Activated effector memory CD4-positive, alpha-beta T cell treated with Interleukin-2 at 50 U/mL for 16 hours (primary cell): ENCODE measurements around the gene SEL1L2.

ENCODE experiments used
- DNase-seq: peaks from one replicate; pipeline ENCODE4 v3.0.0-alpha.2; 2020

The SEL1L2 gene

DNA sequence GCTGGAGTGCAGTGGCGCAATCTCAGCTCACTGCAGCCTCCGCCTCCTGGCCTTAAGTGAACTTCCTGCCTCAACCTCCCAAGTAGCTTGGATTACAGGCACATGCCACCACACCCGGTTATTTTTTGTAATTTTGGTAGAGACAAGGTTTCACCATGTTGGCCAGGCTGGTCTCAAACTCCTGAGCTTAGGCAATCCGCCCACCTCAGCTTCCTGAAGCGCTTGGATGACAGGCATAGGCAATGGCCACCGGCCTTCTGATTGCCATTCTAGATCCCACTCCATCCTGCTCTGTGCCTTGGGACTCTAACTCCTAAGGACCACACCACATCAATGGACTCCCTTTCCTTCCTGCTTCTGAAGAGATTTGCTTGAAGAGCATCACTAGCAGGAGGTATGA, 60.6 kb downstream of the SEL1L2 start:
- DNase-seq, result no peak

DNA sequence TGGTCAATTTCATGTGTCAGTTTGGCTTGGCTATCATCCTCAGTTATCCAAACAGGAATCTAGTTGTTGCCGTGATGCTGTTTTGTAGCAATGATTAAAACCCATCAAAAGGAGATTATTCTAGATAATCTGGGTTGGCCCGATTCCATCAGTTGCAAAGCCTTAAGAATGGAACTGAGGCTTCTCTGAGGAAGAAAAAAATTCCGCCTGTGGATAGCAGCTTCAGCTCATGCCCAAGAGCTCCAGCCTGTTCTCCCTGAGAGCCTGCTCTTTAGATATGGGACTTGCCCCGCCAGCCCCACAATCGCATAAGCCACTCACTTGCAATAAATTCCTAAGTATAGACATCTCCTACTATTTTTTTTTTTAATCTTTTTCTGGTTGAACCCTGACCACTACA, 61.5 kb downstream of the SEL1L2 start:
- DNase-seq, result no peak

DNA sequence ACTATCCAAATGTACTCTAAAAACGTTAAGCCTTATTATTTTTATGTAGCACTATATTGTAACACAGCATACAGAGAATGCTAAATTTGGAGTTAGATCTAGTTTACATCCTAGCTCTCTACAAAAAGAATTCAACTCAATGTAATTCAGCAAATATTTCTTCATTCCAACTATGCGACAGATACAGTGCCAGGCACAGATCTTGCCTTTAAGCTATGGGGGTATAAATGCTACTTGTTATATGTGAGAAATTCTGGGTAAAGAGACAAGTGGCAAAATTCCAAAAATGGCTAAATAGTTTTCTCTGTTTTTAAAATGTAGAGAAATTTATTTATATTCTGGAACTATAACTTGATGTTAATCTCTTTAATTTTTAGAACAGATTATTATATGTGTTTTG, 63.2 kb downstream of the SEL1L2 start:
- no peak for DNase-seq

DNA sequence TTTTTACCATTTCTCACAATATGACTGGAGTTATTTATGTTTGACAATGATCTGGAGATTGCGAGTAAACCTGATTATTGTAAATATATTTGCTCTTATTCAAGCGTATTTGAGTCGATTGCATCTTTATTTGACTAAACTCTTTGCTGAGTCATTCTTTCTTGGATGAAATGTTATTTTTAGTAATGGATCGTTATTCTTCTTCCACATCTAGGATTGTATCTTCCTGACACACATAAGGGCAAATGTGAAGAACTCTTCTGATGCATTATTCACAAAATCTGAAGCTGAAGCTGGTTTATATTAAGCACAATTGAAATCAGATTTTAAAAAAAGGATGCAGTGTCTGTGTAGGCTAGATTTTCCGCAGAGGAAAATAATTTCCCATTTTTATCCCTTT, 68.2 kb downstream of the SEL1L2 start:
- no peak for DNase-seq

DNA sequence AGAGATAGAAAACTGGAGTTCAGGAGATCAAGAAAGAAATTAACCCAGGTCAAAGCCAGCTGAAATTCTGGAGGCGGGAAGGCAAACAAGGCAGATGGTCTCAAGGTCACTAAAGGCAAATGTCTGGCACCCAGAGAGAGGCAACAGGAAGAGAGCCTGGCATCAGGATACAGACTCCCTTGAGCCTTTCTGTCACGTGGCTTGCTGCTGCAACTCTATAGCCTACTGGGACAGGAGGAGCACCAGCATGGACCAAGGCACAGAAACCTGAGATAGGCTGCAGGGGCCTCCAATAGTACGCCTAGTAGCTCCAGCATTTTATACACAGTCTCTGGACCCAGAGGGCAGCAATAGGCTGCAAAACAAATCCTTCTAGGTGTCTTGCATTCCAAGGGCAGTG, 75.1 kb downstream of the SEL1L2 start:
- no peak for DNase-seq

DNA sequence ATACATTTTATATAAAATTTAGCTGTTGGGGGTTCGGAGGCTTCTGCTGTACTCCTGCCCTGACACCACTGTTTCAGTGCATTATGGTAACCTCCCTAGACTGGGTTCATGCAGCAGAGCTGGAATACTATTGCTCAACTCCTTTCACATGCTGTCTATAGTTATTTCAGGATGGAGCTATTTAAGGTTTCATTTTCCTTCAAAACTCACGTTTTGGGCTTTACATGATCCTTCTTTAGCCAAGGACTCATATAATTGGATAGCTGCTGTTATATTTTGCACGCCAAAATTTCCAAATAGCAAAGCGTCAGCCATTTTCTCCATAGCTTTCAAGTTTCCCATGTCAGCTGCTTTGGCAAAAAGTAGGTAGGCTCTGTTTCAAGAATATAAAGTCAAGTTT, 76.8 kb downstream of the SEL1L2 start:
- DNase-seq, result no peak

DNA sequence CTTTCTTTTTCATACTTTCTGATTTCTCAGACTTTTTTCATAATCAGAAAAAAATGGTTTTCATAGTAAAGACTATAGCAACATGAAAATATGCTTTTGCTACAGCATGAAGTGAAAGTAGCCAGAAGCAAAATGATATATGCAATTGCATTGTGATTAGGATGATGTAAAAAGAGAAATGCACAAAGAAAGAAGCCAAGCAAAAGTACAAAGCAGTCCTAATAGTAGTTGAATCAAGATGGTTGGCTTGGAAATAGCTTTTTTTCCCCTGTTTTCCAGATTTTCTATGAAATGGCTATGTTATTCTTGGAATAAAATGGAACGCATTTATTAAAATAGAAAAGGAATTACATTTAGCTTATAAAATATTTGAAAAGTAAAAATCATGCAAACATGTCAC, 77.3 kb downstream of the SEL1L2 start:
- no peak for DNase-seq

DNA sequence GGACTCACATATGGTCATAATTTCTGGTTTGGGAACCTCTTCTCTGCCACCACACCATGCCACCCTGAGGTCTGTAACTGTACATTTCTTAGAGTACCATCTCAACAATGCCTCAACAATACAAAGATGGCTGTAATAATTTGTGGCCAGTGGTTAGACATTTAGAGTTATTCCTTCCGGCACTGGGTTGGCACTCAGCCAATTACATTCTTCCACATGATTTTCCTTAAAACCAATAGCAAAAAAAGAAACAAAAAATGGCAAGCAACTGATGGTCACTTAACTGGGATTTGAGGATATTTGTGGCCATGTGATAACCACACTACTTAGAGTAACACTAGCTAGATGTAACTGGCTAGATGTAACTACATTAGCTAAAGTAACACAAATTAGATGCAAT, 79.9 kb downstream of the SEL1L2 start:
- DNase-seq, result no peak

DNA sequence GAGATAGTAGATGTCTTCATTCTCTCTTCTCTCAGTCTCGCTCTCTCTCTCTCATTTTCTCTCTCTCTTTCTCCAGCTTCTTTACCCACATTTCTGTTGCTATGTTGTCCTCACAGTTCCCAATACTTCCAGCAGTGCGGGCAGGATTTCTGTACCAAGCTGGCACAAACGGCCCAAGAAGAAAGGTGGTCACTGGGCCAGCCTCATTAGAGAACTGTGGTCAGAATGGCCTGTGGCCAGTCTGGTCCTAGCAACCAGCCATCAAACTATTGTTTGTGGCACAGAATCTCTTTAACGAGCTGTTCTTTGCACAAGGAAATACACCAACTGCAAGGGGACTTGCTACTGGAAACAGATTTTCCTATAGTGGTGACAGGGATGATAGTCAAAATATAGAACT, 81.3 kb downstream of the SEL1L2 start:
- DNase-seq, result no peak

DNA sequence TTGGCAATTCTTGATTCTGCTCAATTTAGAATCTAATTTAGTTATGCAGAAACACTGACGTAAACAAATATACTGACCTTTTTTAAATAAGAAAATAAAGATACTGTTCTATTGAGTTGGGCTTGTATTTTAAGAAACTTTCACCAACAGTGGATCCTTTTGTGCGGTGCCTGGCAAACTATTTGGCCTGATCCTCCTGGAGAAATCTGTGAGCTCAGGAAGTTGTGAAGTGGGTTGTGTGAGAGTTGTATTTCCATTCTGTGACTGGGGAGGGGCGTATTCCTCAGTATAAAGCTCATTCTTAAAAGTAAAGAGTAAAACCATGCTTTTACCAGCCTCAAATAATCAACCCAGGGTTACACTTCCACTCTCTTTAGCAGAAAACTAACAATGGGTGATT, 85.6 kb downstream of the SEL1L2 start:
- DNase-seq, result no peak

DNA sequence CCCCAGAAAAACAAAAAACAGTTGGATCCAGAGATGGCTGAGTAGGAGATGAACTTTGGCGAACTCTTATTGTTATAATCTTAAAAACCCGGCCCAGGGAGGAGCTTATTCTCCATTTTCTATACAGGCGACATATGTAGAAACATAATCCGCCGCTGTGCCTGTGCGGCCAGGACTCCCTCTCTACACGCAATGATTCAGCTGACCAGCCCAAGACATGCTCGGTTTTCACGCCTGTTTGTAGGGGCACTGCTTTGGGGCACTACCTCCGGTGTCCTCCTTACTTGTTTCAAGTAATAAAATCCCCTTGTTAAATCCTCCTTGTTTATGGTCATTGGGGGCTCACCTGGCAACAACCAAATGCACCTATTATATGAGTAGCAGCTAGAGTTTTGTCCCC, 89.9 kb downstream of the SEL1L2 start:
- no peak for DNase-seq

DNA sequence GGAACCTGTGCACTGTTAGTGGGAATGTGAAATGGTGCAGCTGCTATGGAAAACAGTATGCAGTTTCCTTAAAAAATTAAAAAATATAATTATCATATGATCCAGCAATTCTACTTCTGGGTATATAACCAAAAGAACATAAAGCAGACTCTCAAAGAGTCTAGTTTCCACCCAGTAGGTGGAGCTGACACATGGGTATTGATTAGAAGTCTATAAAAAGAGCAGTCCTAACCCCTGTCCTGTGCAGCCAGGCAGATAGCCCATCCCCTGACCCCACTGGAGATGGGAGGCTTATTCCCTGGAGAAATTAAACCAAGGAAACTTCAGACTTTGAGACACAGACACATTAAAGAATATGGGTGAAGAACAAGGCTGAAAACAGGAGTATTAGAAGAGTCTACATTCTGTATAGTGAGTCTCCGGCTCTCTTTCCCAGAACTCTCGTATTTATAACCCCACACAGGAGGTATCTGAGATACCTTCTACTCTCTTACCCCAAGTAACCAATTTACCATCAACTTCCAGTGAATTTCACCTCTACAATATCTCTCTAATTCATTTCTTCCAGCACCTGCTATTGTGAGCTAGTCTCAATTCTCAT, 92.3 kb downstream of the SEL1L2 start:
- no peak for DNase-seq

DNA sequence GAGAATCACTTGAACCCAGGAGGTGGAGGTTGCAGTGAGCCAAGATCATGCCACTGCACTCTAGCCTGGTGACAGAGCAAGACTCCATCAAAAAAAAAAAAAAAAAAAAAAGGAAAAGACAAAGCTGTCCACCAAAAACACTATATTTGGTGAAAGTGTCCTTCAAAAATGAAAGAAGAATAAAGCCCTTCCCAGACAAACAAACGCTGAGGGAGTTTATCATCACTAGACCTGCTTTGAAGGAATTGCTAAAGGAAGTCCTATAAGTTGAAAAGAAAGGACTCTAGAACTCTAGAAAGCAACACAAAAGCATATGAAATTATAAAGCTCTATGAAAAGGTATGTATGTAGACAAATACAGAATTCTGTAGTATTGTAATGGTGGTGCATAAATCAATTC, 98.8 kb downstream of the SEL1L2 start:
- DNase-seq, result no peak

DNA sequence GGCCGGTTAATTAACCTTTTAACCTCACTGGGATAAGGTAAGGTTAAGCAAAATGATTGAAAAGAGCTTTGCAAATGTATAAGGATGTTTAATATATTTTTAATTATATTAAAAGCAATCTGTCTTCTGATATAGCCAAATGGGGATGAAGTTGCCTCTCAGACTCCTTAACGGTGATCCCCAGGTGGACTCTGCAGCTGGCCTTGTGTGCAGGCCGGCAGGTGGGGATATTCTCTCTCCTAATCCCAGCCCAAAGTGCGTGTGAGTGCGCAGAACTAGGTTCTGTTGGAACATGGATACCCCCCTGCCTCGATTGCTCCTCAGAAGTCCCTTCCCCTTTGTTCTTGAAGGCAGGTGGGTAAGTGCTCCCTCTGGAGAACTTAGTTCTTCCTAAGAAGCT, 105.6 kb downstream of the SEL1L2 start:
- no peak for DNase-seq

DNA sequence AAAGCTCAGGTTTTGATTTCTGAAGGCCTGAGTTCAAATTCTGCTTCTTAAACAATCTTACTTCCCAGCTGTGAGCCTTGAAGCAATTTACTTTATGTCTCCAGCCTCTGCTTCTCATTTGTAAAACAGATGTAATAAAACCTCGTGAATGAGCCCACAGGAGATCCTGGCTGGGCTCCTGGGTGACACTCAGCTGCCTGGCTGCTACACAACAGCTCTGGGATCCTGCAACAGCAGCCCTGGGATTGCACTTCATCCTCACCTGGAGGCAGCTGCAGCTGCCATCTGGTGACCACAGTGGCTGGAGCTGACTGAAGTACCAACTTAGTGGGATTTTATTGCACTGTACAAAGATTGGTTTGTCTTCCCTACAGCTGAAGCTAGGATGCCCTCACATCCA, 107.0 kb downstream of the SEL1L2 start:
- no peak for DNase-seq

DNA sequence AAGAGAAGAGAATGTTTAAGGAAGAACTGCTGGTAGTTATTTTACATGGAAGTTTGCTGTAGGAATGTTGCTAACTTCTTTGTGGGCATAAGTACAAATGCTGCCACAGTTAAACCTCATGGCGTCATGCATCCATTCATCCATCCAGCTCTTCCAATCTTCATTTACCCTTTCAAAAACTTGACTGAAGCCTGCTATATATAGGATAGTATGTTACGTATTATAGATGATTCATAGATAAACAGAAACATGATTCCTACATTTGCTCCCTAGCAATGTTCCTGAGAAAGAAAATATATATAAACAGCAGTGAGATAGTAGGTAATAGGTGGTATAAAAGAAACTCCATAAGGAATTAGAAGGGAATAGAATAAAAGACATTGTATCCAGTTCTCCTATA, 111.8 kb downstream of the SEL1L2 start:
- no peak for DNase-seq

DNA sequence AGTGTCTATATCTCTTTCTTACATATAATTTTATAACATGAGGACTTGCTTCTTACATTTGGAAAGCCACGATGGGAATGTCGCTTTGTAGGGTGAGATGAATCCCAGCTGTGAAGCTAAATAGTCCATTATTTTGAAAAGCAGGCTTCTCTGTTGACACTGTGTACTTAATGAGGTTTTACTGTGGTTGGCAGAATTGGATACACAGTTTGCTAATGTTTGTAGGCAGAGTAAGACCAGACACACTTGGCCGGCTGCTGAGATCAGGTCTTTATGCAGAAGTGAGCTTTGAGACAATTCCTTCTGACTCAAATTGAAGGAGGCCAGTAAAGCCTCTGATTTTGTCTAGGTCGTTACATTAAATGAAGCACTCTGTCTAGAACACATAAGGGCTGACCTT, 112.6 kb downstream of the SEL1L2 start:
- DNase-seq, result no peak

DNA sequence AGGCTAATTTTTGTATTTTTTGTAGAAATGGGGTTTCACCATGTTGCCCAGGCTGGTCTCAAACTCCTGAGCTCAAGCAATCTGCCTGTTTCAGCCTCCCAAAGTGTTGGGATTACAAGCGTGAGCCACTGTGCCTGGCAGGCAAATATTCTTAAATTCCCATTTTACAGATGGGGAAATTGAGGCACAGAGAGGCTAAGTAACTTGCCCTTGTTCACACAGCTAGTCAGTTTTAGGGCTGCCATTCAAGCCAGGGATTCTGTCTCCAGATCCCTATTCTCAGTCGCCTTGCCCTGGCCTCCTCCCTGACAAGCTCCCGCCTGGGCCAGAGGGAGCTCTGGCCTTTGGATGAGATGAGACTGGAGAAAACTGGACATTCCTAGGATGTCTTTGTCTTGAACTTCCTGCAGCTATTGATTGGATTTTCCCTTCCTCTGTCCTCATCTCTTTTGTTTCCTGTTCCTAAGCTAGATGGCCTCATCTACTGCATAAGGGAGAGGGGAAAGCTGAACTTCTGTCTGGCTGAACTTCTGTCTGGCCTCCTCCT, 115.1 kb downstream of the SEL1L2 start:
- no peak for DNase-seq

DNA sequence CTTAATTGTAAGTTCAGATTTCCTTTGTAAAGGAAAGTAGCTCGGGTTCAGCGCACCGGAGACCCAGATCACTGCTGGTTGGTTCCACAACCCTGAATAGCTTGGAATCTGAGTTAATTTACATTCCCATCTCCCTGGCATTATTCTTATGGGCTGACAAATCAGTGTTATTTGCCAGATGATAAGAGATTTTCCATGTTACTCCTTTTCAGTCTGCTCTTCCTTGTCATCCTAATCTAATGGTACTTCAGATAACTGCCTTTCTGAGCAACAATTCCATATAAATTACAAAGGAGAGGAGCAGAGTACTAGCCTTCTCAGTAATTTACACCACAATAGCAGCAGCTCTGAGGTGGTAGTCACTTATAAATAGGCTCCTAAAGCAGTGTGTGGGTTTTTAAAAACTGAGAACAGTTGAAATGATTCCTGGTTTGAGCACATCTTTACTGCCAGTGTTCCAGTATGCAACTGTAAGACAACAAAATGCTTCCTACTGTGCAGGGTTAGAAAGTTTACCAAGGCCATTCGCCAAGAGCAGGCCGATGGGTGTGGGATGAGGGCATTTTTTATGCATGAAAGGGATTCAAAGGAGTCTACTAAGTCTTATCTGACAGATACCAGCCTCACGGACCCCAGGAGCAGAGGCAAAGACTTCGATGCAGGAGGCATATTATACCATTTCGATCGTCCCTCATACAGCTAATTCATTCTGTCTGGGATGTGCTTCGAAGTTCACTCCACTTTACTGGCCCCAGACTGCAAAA, 115.8 kb downstream of the SEL1L2 start:
- no peak for DNase-seq

DNA sequence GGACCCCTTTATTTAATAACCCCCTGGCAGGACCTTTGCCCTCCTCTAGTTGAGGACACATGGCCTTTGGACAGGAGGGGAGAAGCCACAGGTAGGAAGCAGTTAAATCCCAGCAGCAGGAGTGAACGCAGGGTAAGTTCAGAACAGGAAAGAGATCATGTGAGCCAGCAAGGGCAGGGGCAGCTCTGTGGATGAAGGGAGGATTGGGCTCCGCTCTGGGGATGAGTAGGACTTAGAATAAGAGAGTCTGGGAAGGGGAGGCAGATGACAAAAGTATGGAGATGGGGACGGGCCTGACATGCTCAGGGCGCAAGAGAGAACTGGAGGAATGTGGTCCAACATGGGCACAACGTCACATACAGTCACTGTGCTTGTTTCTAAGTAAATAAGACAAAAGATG, 116.6 kb downstream of the SEL1L2 start:
- DNase-seq, result no peak

DNA sequence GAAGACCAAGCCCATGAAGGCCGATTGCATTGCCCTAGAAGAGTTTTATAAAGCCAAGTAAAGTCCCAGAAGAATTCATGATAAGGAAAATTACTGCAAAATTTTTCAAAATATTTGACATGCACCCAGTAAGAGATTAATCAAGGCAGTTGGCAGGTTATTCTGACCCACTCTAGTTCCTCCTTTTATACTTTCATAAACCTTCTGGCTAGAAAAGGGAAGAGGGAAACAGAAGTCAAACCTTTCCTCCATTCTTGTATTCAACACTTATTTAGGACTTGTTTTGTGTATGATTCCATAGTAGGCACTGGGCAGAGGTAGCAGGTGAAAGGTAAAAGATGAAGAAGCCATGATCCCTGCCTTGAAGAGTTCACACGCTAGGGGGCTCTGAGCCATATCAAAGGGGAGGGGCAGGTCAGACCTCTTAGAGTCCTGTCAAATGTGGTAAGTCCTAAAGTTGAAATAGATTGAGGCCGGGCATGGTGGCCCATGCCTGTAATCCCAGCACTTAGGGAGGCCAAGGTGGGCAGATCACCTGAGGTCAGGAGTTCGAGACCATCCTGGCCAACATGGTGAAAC, 120.2 kb downstream of the SEL1L2 start:
- DNase-seq, result no peak

DNA sequence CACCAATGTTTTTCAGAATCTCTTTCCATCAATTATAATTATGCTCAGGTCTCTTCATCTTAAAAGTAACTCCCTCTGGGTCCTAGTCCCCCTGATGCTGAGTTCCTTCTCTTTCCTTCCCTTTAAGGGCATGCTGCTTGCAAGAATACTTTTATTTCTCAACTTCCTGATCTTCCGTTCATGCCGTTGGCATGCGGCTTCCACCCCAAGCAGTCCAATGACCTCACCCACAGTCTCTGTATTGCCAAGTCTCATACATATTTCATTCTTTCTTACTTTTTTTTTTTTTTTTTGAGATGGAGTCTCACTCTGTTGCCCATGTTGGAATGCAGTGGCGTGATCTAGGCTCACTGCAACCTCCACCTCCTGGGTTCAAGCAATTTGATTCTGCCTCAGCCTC, 122.1 kb downstream of the SEL1L2 start:
- DNase-seq, result no peak

DNA sequence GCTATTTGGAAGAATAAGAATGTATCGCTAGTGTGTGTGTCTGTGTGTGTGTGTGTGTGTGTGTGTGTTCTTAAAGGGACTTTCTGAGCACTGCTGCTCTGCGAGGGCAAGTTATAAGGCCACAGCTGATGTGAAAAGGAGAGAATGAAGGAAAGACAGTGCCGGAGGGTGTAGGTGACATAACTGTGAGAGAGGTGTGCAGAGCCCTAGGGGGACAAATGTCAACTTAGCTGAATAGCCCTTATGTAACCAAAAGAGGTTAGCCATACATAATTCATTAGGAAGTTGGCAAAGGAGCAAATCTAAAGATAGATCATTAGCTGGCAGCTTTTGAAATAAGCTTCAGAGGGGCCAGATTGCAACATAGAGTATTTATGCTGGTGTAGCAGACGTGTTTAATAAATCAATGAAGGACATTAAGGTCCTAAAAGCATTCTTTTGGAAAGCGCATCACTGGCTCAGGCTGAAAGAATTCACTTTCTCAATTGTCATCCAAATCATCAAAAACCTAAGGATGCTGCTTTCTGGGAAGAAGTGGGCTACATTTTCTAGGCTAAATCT, 124.5 kb downstream of the SEL1L2 start:
- no peak for DNase-seq

DNA sequence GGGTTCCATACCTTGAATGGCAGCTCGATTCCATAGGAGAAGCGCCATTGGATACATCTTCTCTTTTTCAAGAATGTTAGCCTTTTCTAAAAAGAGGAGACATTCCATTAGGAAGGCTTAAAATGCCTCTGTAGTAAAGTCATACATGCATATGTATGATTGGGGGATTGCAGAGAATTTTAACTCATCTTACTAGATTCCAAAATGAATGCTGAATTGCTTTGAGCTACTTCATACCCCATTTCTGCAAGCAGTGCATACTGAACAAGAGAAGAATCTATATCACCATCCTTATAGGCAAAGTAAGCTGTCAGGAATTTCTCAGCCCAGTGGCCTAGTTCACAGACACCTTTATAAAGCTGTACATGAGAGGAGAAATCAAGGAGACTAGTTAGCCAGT, 125.3 kb downstream of the SEL1L2 start:
- no peak for DNase-seq
